Trophoblast cell (in vitro differentiated cells and primary cell): ENCODE data around the gene SPATA21.

Experiments used
- DNase-seq, 2 donors: peaks; one replicate each; pipeline ENCODE4 v3.0.0-alpha.2; 2016
- H2AFZ ChIP-seq: 2 replicates; pipeline ENCODE4 v1.6.1; 2013; ENCODE audit warnings: low read length, moderate library complexity, mild to moderate bottlenecking; ENCODE audit not compliant: insufficient read depth, poor library complexity
- H2AK5ac ChIP-seq: 2 replicates; pipeline ENCODE4 v1.6.1; 2013; ENCODE audit warnings: mild to moderate bottlenecking, low read length
- H2BK120ac ChIP-seq: 2 replicates; pipeline ENCODE4 v1.6.1; 2013; ENCODE audit warnings: low read length, mild to moderate bottlenecking, moderate library complexity; ENCODE audit not compliant: insufficient read depth, poor library complexity
- H2BK12ac ChIP-seq: 2 replicates; pipeline ENCODE4 v1.6.1; 2013; ENCODE audit warnings: mild to moderate bottlenecking, low read length, moderate library complexity
- H2BK5ac ChIP-seq: 2 replicates; pipeline ENCODE4 v1.6.1; 2013; ENCODE audit warnings: low read length, low read depth, moderate library complexity, mild to moderate bottlenecking; ENCODE audit not compliant: poor library complexity
- H3K14ac ChIP-seq: 2 replicates; pipeline ENCODE4 v1.6.1; 2013; ENCODE audit warnings: mild to moderate bottlenecking, low read length
- H3K18ac ChIP-seq: 2 replicates; pipeline ENCODE4 v1.6.1; 2013; ENCODE audit warnings: mild to moderate bottlenecking, low read length
- H3K23ac ChIP-seq: 2 replicates; pipeline ENCODE4 v1.6.1; 2013; ENCODE audit warnings: low read length
- H3K27ac ChIP-seq: 2 replicates; pipeline ENCODE4 v1.5.1; 2013; ENCODE audit warnings: low read depth, mild to moderate bottlenecking, inconsistent platforms, low read length, moderate library complexity
- H3K27me3 ChIP-seq: 2 replicates; pipeline ENCODE4 v1.6.1; 2013; ENCODE audit warnings: inconsistent platforms, mild to moderate bottlenecking, low read length, moderate library complexity; ENCODE audit not compliant: insufficient read depth
- H3K36me3 ChIP-seq, 2 experiments: 1 replicate in 1 of 2; 2 replicates in 1 of 2; pipeline ENCODE4 v1.6.1; 2013; ENCODE audit warnings: low read length in 2 of 2, mild to moderate bottlenecking in 2 of 2, moderate library complexity in 1 of 2; ENCODE audit not compliant: insufficient read depth in 2 of 2, control insufficient read depth in 1 of 2
- H3K4ac ChIP-seq: 2 replicates; pipeline ENCODE4 v1.6.1; 2013; ENCODE audit warnings: low read depth, mild to moderate bottlenecking, low read length, moderate library complexity
- H3K4me1 ChIP-seq, 2 experiments: 1 replicate in 1 of 2; 2 replicates in 1 of 2; pipeline ENCODE4 v1.6.1; 2013; ENCODE audit warnings: low read length in 2 of 2, mild to moderate bottlenecking in 2 of 2, moderate library complexity in 1 of 2; ENCODE audit not compliant: insufficient read depth in 2 of 2, control insufficient read depth in 1 of 2
- H3K4me2 ChIP-seq: 2 replicates; pipeline ENCODE4 v1.6.1; 2013; ENCODE audit warnings: inconsistent platforms, mild to moderate bottlenecking, low read length, moderate library complexity
- H3K4me3 ChIP-seq: 2 replicates; pipeline ENCODE4 v1.5.1; 2013; ENCODE audit warnings: mild to moderate bottlenecking, low read depth, low read length, inconsistent platforms
- H3K79me1 ChIP-seq: one replicate; pipeline ENCODE4 v1.6.1; 2013; ENCODE audit warnings: low read length
- H3K79me2 ChIP-seq: 2 replicates; pipeline ENCODE4 v1.6.1; 2013; ENCODE audit warnings: low read length, mild to moderate bottlenecking; ENCODE audit not compliant: control insufficient read depth, insufficient read depth, poor library complexity
- H3K9ac ChIP-seq: 2 replicates; pipeline ENCODE4 v1.6.1; 2013; ENCODE audit warnings: mild to moderate bottlenecking, low read length
- H3K9me3 ChIP-seq: 2 replicates; pipeline ENCODE4 v1.6.1; 2013; ENCODE audit warnings: low read depth, mild to moderate bottlenecking, control low read depth, inconsistent platforms, low read length; ENCODE audit not compliant: insufficient read depth
- H4K12ac ChIP-seq: 2 replicates; pipeline ENCODE4 v1.6.1; 2013; ENCODE audit warnings: low read depth, mild to moderate bottlenecking, low read length, moderate library complexity
- H4K8ac ChIP-seq: 2 replicates; pipeline ENCODE4 v1.6.1; 2013; ENCODE audit warnings: low read depth, mild to moderate bottlenecking, low read length, moderate library complexity
- H4K91ac ChIP-seq: one replicate; pipeline ENCODE4 v1.6.1; 2013; ENCODE audit warnings: low read depth, mild to moderate bottlenecking, low read length, moderate library complexity
- WGBS: extraction: QIAGEN DNeasy Blood & Tissue Kit; methylation state at CpG from one replicate; pipeline ENCODE4 v1.1.7; 2013; ENCODE audit warnings: missing lambda C conversion rate; ENCODE audit not compliant: insufficient read length, insufficient coverage; ENCODE audit errors: extremely low coverage; 5-methylcytosine and 5-hydroxymethylcytosine counted together

Gene SPATA21

GRCh38 chr1:16351456-16351993 lies 85.7 kb downstream of the SPATA21 start:
- DNase-seq, result peak in 1 of 2 donors; percentile 26
- Histone ChIP-seq H2AFZ (peak overlapping the region; percentile 92), H3K79me2 (peaks cover 11% of the 10 kb centered on the region), H3K4me1 (peaks cover 5 to 13% of the 10 kb centered on the region in 2 experiments), H3K14ac (peak overlapping the region; percentile 95), H3K4ac (peak overlapping the region; percentile 73), H3K79me1 (peaks cover 11% of the 10 kb centered on the region), H3K36me3 (no peaks in the 10 kb centered on the region), H2BK120ac (peak overlapping the region; percentile 81), H3K4me2 (peak overlapping the region; percentile 96), H4K91ac (peak overlapping the region; percentile 85), H3K9me3 (no peaks in the 10 kb centered on the region), H2BK5ac (peak overlapping the region; percentile 65), H4K8ac (peak overlapping the region; percentile 98), H3K4me3 (peak overlapping the region; percentile 93), H3K18ac (peak overlapping the region; percentile 94), H3K23ac (no peak overlapping the region), H3K27ac (peak overlapping the region; percentile 74), H3K9ac (peak overlapping the region; percentile 96), H3K27me3 (no peaks in the 10 kb centered on the region), H2BK12ac (peak overlapping the region; percentile 75), H4K12ac (peak overlapping the region; percentile 92), H2AK5ac (peak overlapping the region; percentile 83)
- no CpG with 5 or more reads among the region's 20 CpGs for WGBS

- no peak overlapping the region for H3K23ac ChIP-seq
- H2BK12ac ChIP-seq, result no peak overlapping the region
- H2AFZ ChIP-seq, result no peak overlapping the region
- H3K27ac ChIP-seq, result no peak overlapping the region
- no peaks in the 10 kb centered on the region for H3K36me3 ChIP-seq
- peaks cover 11% of the 10 kb centered on the region for H3K79me2 ChIP-seq
- no peak overlapping the region for H4K91ac ChIP-seq
- no peak overlapping the region for H4K12ac ChIP-seq
- H3K14ac ChIP-seq, result no peak overlapping the region
- DNase-seq, result peak in 1 of 2 donors; percentile 34
- H2AK5ac ChIP-seq, result no peak overlapping the region
- no peak overlapping the region for H3K4me2 ChIP-seq
- H3K27me3 ChIP-seq, result no peaks in the 10 kb centered on the region
- WGBS, result no CpG with 5 or more reads among the region's 2 CpGs
- H3K4me3 ChIP-seq, result no peak overlapping the region
- no peak overlapping the region for H3K4ac ChIP-seq
- H4K8ac ChIP-seq, result no peak overlapping the region
- H2BK5ac ChIP-seq, result no peak overlapping the region
- H3K4me1 ChIP-seq, result peaks cover 5 to 13% of the 10 kb centered on the region in 2 experiments
- H3K9ac ChIP-seq, result no peak overlapping the region
- peaks cover 11% of the 10 kb centered on the region for H3K79me1 ChIP-seq
- H3K18ac ChIP-seq, result no peak overlapping the region
- no peak overlapping the region for H2BK120ac ChIP-seq
- H3K9me3 ChIP-seq, result no peaks in the 10 kb centered on the region
Observed at GRCh38 chr1:16349847-16350406, 87.3 kb downstream of the SPATA21 start.
